ENCODE measurements around the gene GAB2. TPM values are rescaled to one million over a fixed set of nuclear protein-coding genes. Genes with fewer than 3 reads are reported as not detected.

The GAB2 gene
- total RNA-seq, 1 donor from 2014 or later: 39.9 TPM

DNA sequence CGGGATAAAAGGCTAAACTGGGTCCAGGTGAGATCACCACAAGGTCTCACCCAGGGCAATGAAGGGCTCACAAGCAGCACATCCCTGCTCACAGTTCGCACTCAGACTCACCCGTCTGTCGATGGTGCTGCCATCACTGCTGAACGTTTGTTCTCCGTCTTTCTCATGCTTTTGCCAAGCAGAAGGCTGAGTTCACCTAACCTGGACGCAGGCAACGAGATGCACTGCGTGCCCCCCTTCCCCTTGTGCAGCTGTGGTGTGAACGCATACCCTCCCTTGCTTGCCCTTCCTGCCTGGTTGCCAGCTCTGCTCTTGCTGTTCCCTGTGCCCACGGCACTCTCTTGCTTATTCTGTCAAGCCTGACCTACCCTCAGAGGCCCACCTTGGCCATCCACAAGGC lies 247.2 kb downstream of the GAB2 start:
- TF ChIP-seq, protein P1, sequence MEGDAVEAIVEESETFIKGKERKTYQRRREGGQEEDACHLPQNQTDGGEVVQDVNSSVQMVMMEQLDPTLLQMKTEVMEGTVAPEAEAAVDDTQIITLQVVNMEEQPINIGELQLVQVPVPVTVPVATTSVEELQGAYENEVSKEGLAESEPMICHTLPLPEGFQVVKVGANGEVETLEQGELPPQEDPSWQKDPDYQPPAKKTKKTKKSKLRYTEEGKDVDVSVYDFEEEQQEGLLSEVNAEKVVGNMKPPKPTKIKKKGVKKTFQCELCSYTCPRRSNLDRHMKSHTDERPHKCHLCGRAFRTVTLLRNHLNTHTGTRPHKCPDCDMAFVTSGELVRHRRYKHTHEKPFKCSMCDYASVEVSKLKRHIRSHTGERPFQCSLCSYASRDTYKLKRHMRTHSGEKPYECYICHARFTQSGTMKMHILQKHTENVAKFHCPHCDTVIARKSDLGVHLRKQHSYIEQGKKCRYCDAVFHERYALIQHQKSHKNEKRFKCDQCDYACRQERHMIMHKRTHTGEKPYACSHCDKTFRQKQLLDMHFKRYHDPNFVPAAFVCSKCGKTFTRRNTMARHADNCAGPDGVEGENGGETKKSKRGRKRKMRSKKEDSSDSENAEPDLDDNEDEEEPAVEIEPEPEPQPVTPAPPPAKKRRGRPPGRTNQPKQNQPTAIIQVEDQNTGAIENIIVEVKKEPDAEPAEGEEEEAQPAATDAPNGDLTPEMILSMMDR (IDR thresholded peaks at IDR 0.05; ENCODE audit: unreplicated experiment): no peak
- Mint-ChIP-seq H3K9me3 (no peaks in the 10 kb centered on the region), H3K27me3 (ENCODE audit: low read depth) (no peaks in the 10 kb centered on the region), H3K36me3 (peaks cover 12% of the 10 kb centered on the region), H3K4me1 (peaks cover 21% of the 10 kb centered on the region), H3K27ac (peak overlapping the region; percentile 26), H3K4me3 (no peak overlapping the region)
- no peak for DNase-seq (ENCODE audit: low spot score in 2 of 2, unreplicated experiment in 2 of 2)

DNA sequence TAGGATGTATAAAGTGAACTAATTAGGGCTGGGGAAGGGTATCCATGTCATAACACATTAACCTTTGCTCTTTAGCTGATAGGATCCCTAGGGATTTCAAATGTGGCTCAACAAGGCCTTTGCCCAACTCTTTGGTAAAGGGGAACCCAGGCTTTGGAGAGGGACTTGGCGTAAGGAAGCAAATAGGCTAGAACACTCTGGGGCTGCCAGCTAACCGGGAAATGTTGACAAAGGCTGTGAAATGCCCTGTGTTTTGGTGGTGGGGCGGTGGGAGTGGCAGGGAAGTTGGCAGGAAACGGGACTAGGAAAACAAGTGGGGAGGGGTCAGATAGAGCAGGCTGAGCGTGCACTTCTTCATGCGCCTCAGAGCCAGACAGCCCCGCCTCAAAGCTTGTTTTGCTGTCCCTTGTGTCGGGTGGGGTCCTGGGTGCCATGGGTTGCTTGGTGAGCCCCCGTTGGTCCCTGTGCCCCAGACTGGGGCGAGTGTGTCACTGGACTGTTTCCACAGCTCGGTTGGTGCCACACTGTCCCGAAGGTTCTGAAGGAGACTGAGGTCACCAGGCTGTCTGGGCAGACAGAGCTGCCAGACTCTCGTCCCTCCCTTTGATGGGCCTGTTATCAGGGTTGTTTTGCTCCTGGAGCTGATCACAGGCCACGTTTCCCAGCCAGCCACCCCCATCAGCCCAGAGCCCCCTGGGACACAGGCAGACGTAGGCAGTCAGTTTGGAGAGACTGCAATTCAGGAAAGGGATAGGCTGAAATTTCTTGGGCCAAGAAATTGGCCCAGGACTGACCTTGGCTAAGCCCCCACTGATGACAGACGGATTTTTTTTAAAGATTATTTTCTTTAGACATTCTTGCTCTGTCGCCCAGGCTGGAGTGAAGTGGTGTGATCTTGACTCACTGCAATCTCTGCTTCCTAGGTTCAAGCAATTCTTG lies 248.8 kb downstream of the GAB2 start:
- H3K27me3 Mint-ChIP-seq (ENCODE audit: low read depth): no peaks in the 10 kb centered on the region
- peaks cover 3% of the 10 kb centered on the region for H3K36me3 Mint-ChIP-seq
- H3K4me3 Mint-ChIP-seq: no peak overlapping the region
- peak overlapping the region; percentile 83 for H3K27ac Mint-ChIP-seq
- peaks cover 21% of the 10 kb centered on the region for H3K4me1 Mint-ChIP-seq
- H3K9me3 Mint-ChIP-seq: no peaks in the 10 kb centered on the region
- no peak for DNase-seq (ENCODE audit: low spot score in 2 of 2, unreplicated experiment in 2 of 2)
- TF ChIP-seq, protein P1 (IDR thresholded peaks at IDR 0.05; ENCODE audit: unreplicated experiment): no peak

DNA sequence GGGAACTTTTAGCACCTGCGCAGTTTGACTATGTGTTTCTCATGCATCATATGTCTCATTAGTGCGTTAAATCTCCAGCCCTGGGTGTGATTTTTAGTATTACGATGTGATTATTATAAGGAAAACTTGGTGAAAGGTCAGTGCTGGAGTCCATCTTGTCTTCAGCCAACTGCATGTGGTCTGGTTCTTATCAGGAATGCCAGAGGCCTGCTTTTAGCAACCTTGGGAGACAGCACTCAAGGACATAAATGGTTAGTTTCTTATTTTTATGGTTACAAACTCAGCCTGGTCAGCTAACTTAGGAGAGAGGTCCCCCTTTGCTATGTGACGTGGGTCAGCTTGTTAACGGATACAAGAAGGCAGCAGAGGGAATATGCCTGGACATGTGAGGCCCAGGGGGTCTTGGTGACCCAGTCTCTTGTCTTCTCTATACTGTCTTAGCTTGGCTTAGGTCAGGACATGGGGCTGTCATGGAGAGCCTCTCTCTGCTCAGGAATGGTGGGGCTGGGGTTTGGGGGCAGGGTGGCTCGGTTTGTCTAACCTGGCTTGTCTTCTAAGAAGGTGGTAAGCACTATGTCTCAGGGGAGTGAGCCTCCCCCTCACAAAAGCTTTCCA lies 250.7 kb downstream of the GAB2 start:
- DNase-seq (ENCODE audit: low spot score in 2 of 2, unreplicated experiment in 2 of 2): no peak
- no peaks in the 10 kb centered on the region for H3K9me3 Mint-ChIP-seq
- no peak overlapping the region for H3K4me3 Mint-ChIP-seq
- H3K27me3 Mint-ChIP-seq (ENCODE audit: low read depth): no peaks in the 10 kb centered on the region
- H3K27ac Mint-ChIP-seq: no peak overlapping the region
- no peaks in the 10 kb centered on the region for H3K36me3 Mint-ChIP-seq
- TF ChIP-seq, protein P1 (IDR thresholded peaks at IDR 0.05; ENCODE audit: unreplicated experiment): no peak
- H3K4me1 Mint-ChIP-seq: peaks cover 23% of the 10 kb centered on the region

Other genes starting within 250 kb of the GAB2 start
- 5.1 to 7.2 TPM (median 5.2 TPM) in 3 replicates for gene KCTD21, start 229.2 kb downstream of the GAB2 start, total RNA-seq
- gene USP35, start 228.9 kb downstream of the GAB2 start, total RNA-seq: 12.3 to 13.4 TPM (median 13.2 TPM) in 3 replicates
- 20.9 to 23.5 TPM (median 23.1 TPM) in 3 replicates for gene NARS2, start 157.0 kb upstream of the GAB2 start, total RNA-seq

Data from mesothelial cell of epicardium (in vitro differentiated cells).